ENCODE data around the gene PRKAG1.

- no peak for TF ChIP-seq POLR2AphosphoS5 (IDR thresholded peaks at IDR 0.05)
- no peak for TF ChIP-seq CTCF (IDR thresholded peaks at IDR 0.05)
Observed at GRCh38 chr12:49032276-49032675, 13.7 kb upstream of the PRKAG1 start.
